ENCODE data around the gene TGFBR3. TPM values are rescaled to one million over a fixed set of nuclear protein-coding genes. Genes with fewer than 3 reads are reported as not detected.

TGFBR3 gene
- total and polyA plus RNA-seq, 8 donors, result 21.7 to 54.6 (median 45.1) TPM

DNA sequence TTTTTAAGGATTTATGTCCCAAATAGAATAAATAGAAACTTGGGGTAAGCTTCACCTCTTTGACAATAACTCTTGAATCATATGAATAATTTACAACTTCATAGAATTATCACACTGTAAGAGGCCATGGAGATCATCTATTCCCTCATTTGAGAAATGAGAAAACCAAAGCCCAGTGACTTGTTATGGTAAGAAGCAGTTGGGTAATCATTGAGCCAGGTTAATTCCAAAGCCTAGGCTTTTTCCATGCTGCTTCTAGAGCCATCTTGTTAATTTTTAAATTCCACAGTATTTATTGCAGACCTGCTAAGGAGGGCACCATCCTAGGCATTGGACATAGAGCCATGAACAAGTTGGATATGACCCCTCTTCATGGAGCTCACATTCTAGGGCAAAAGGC is 224.8 kb downstream of the TGFBR3 start:
- ATAC-seq, result no peak
- no peak for DNase-seq
- Histone ChIP-seq H3K27me3 (no peaks in the 10 kb centered on the region), H3K4me3 (no peak overlapping the region), H3K9me3 (peaks cover 0 to 11% of the 10 kb centered on the region in 2 donors), H3K4me1 (no peaks in the 10 kb centered on the region), H3K36me3 (no peaks in the 10 kb centered on the region), H3K27ac (no peak overlapping the region)
- intact Hi-C loops (cut with DNase I), result no loop called here
- TF ChIP-seq, protein P1, sequence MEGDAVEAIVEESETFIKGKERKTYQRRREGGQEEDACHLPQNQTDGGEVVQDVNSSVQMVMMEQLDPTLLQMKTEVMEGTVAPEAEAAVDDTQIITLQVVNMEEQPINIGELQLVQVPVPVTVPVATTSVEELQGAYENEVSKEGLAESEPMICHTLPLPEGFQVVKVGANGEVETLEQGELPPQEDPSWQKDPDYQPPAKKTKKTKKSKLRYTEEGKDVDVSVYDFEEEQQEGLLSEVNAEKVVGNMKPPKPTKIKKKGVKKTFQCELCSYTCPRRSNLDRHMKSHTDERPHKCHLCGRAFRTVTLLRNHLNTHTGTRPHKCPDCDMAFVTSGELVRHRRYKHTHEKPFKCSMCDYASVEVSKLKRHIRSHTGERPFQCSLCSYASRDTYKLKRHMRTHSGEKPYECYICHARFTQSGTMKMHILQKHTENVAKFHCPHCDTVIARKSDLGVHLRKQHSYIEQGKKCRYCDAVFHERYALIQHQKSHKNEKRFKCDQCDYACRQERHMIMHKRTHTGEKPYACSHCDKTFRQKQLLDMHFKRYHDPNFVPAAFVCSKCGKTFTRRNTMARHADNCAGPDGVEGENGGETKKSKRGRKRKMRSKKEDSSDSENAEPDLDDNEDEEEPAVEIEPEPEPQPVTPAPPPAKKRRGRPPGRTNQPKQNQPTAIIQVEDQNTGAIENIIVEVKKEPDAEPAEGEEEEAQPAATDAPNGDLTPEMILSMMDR (IDR thresholded peaks at IDR 0.05), result no peak

DNA sequence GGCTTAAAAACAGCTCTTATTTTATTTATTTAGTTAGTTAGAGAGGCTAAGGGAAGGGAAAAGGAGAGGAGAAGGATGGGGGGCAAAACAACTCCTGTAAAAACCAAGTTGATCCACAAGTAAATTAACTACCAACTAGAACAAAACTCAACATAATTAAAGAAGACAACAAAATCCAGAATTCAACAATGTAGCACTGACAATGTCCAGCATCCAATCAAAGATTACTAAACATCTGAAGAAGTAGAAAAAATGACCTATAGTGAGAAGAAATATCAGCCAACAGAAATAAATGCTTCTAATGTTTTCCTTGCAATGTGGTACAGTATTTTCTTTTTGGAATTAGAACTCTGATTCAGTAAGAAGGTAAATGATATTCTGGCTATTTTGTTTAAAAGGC is 225.2 kb downstream of the TGFBR3 start:
- Histone ChIP-seq H3K27ac (no peak overlapping the region), H3K4me3 (no peak overlapping the region), H3K4me1 (no peaks in the 10 kb centered on the region), H3K27me3 (no peaks in the 10 kb centered on the region), H3K36me3 (no peaks in the 10 kb centered on the region), H3K9me3 (peaks cover 0 to 11% of the 10 kb centered on the region in 2 donors)
- no peak for ATAC-seq
- intact Hi-C loops (cut with DNase I), result no loop called here
- no peak for DNase-seq
- TF ChIP-seq, protein P1 (IDR thresholded peaks at IDR 0.05), result no peak

DNA sequence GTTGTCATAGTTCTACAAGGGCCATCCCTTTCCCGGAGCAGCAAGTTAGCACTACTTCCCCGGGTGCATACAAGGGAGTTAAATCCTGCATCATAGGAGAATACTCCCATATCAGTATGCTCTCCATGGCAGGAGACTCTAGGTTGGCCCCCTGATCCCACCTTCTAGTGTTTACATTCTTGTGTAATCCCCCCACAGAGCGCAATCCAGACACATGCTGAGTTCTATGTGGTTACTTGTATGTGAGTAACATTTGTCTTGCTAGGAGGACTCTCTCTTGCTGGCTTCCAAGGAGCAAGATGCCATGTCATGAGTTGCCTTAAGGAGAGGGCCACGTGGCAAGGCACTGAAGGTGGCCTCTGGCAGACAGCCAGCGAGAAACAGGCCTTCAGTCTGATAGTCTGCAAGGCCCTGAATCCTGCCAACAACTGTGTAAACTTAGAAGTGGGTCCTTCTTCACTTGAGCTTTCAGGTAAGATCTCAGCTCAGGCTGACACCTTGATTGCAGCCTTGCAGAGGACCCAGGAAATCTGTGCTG is 230.0 kb downstream of the TGFBR3 start:
- DNase-seq, result no peak
- TF ChIP-seq, protein P1 (IDR thresholded peaks at IDR 0.05), result no peak
- intact Hi-C loops (cut with DNase I), result no loop called here
- H3K27me3 ChIP-seq, result no peaks in the 10 kb centered on the region
- H3K4me3 ChIP-seq, result no peak overlapping the region
- ATAC-seq, result no peak
- H3K9me3 ChIP-seq, result peaks cover 0 to 7% of the 10 kb centered on the region in 2 donors
- H3K4me1 ChIP-seq, result peaks cover 0 to 5% of the 10 kb centered on the region in 2 donors
- no peak overlapping the region for H3K27ac ChIP-seq
- no peaks in the 10 kb centered on the region for H3K36me3 ChIP-seq

DNA sequence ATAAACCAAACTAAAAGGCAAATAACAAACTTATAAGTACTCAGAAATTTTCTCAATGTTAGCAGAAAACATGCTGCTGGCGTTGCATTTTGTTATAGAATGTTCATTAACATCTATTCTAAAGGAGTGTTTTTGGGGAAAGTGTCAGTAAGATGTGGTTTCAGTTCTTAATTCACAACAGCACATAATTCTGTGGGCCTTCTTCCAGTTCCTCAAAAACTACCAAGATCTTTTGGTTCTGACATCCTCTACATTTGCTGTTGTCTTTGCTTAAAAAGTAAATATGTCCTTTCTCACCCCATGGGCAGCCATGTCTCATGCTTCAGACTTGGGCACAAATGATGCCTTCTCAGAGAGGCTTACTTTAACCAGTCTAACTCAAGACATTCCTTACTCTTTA is 232.8 kb downstream of the TGFBR3 start:
- H3K36me3 ChIP-seq, result no peaks in the 10 kb centered on the region
- no peaks in the 10 kb centered on the region for H3K27me3 ChIP-seq
- no peak overlapping the region for H3K4me3 ChIP-seq
- DNase-seq (no peak), ATAC-seq (no peak)
- no peaks in the 10 kb centered on the region for H3K9me3 ChIP-seq
- no peak overlapping the region for H3K27ac ChIP-seq
- peaks cover 0 to 5% of the 10 kb centered on the region in 2 donors for H3K4me1 ChIP-seq
- TF ChIP-seq, protein P1 (IDR thresholded peaks at IDR 0.05), result no peak
- intact Hi-C loops (cut with DNase I), result no loop called here

DNA sequence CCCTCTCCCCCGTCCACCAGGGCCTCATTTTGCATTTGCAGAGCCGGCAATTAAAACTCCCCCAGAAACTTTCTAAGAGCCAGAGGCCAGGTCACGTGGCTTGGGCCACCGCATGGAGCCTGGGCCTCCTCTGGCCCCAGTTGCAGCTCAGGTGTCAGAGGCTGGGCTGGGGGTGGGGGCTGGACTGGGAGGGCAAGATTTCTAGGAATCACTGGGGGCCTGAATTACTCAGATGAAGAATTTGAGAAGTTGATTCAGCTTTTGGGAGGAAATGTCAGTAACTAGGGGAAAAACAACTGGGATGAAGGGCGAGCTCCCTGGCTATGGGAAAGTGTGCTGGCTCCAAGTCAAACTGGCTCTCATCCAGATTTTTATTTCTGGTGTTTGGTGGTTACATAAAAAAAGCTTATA is 234.3 kb downstream of the TGFBR3 start:
- DNase-seq (peak in 3 of 4 donors; percentile 56 to 72 (median 63)), ATAC-seq (peak; percentile 50)
- Histone ChIP-seq H3K9me3 (no peaks in the 10 kb centered on the region), H3K4me3 (no peak overlapping the region), H3K27me3 (no peaks in the 10 kb centered on the region), H3K36me3 (no peaks in the 10 kb centered on the region), H3K4me1 (peaks cover 0 to 5% of the 10 kb centered on the region in 2 donors), H3K27ac (peak overlapping the region; percentile 52 to 60)
- intact Hi-C loops (cut with DNase I), result no loop called here
- TF ChIP-seq, protein P1 (IDR thresholded peaks at IDR 0.05), result no peak

Data from left lung (tissue), 10 donors.